ENCODE data around the gene JUN.

The JUN gene

DNA sequence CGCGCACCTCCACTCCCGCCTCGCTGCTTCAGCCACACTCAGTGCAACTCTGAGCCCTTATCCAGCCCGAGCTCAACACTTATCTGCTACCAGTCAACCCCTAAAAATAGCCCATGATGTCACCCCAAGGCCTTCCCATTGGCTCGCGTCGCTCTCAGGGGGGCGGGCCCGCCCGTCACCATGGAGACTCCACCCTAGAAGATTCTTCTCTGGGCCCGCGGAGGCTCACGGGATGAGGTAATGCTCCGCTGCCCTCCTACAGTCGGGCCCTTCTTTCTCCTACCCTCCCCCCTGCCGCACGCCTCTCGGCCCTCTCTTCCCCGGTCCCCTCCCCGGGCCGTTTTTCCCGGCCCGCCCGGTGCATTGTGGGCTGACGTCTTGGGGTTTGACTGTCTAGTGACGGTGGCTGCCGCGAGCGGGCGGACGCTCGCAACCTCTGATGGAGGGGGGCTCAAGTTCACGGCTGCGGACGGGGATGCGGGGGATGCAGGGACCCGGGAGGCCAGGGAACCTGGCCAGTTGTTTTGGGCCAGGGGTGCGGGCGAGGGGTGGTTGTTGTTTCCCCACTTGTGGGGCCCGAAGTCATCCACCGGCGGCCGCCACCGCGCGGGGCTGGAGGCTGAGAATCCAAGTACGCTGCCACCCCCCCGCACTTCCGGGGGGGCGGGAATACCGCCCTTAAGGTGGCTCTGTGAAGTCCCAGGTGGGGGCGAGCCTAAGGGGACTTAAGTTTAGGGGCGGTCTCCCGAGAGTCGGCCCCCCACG, at the start of gene JUN:
Gene JUN (minus strand): TSS at position 55 of the 765 bp plus-strand sequence. CDS start 977 bp downstream, outside the sequence.
- peak; percentile 83 for DNase-seq

DNA sequence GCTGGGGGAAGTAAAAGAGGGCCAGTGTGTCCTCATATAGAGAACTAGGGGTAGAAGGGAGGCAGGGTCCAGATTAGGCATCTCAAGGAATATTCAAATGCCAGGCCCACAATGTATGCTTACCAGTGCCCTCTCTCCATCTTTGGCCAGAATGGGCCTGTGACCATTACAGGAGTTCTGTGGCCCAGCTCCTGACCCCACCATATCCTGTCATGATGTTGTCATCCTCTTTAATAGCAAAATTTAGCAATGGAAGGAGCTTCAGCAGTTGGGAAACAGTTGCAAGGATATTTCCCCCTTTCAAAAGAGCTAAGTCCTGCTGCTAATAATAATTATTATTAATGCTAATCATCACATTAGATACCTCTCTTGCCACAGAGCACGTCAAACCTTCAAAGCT, 49.3 kb upstream of the JUN start:
- DNase-seq, result no peak

DNA sequence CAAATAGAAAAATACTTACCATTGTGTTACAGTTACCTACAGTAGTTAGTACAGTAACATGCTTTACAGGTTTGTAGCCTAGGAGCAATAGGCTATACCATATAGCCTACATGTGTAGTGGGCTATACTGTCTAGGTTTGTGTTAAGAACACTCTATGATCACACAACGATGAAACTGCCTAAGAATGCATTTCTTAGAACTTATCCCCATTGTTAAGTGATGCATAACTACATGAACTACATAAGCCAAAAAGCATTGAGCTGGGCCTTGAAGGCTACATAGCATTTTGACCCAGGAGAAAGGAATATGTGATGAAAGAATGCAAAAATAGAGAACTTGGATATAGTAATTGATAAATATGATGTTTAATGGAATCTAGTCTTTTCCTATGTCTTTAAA, 46.4 kb upstream of the JUN start:
- DNase-seq, result no peak

DNA sequence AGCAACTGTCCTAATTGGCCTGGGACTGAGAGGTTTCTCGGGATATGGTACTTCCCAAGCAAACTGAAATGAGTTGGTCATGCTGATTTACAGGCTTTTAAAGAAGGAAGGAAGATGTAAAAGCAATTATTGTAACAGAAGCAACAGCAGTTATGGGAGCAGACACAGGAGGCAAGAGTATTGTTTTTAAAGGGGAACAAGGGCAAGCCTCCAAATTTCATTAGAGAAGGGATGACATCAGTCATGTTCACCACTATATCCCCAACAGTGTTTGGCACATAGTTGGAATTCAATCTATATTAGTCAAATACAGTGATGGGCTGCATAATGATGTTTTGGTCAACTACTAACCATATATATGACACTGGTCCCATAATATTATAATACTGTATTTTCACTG, 46.0 kb upstream of the JUN start:
- DNase-seq, result no peak

DNA sequence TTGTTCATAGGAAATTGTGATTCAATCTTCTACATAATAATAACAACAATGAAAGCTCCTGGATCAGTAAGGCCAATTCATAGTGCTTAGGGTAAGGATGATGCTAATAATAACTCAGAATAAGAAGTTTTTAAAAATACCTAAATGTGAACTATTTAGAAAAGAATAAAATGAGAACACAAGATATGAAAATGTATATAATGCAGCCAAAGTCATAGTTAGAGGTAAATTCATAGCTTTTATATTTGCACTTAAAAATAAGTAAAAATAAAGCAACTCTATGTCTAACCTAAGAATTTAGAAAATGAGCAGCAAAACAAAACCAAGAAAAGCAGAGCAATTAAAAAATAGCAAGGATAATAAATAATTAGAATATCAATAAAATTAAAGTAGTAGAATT, 43.5 kb upstream of the JUN start:
- DNase-seq, result no peak

DNA sequence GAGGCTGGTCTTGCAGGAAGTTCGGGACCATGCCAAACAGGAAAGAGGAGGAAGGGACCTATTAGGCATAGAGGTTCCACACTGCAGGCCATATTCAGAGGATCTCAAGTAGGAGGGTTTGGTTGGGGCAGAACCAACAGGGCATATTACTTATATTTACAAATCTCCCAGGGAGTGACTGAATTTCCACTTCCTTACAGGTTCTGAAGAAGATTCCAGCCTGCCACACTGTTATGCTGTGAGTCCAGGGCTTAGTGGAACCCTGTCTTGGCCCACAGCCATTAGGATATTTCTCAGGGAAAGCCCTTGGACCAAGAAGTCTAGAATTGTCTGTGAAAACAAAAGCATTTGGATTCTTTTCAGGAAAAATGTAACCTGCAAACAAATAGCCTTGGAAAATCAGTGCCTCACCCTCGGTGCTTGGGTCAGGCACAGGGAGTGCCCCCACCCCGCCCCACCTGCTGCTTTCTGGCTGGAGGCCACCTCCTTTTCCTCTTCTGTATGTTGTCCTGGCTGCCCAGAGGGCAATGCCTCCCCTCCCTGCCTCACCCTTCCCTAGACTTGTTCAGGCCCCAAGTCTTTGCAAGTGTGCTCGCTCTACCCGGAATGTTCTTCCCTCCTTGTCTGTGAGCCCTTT, 41.0 kb upstream of the JUN start:
- DNase-seq, result no peak

DNA sequence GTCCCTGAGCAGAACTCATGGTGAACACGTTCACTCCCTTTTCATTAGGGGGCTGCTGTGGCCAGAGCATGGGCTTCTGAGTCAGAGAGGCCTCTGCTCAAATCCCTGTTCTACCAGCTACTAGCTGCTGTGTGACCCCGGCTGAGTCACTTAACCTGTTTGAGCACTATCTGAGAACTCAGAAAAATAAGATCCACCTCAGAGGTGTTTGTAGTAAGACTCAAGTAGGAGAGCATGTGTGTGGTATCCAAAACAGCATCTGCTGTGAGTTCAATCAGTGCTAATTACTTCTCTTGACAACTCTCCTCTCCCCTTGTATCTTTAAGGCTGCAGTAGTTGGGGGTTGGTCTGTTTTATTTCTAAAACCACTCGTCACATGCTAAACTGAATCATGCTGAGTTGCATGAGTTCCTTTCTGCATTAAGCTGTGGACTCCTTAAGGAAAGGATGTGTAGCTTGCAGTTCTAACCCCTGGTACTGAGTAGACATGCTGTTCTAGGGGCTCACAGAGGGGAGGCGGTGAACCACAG, 39.7 kb upstream of the JUN start:
- no peak for DNase-seq

DNA sequence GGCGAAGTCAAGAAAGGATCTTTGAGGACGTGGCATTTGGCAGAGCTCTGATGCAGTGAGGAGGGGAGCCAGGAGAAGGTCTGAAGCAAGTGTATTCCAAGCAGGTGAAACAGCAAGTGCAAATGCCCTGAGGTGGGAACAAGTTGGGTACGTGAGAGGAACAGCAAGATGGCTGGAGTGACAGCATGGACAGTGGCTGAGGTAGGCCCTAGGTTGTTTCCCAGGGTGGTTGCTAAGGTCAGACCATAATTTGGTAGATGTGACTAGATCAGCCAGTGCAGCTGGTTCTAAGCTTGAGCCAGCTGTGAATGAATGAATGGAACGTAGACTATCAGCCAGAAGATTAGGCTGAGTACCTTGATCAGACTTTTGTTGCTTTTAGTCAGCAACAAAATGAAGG, 37.5 kb upstream of the JUN start:
- DNase-seq, result no peak

DNA sequence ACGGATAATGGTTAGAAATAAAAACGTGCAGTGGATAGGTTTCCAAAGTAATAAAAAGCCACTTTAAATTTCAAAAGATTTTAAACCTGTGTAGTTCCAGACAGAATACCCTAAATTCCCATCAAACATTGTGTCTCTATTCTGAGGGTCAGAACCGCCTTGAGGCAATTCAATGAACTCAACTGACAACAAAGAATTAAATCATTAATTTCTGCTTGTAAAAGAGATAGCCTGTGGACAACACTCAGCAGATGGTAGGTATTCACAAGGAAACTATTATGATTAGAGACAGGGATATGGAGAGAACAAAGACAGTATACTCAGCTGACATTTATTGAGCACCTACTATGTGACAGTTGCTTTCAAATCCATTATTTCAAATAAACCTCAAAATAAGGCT, 35.1 kb upstream of the JUN start:
- no peak for DNase-seq

DNA sequence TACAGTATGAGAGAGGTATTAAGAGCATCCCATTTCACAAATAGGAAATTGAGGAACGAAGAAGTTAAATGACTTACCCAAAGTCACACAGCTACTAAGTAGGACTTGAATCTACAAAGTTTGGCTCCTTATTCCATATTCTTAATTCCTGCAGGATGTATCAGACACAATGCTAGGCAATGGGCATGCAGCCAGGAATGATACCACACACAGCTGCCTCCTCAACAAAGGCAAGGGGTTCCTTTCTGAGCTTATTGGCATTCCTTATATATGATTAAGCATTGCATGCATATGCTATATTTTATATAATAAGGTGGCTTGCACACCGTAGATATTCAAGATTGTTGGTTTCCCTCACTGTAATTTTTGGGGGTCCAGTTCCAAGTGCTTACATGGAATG, 34.2 kb upstream of the JUN start:
- no peak for DNase-seq

DNA sequence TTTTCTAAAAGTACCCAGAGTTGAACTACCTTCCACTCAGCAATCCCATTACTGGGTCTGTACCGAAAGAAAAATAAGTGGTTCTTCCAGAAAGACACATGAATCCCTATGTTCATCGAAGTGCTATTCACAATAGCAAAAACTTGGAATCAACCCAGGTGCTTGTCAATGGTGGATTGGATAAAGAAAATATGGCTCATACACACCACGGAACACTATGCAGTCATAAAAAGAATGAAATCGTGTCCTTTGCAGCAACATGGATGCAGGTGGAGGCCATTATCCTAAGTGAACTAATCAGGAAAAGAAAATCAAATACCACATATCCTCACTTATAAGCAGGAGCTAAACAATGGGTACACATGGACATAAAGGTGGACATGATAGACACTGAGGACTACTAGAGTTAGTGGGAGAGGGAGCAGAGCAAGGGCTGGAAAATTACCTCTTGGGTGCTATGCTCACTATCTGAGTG, 32.9 kb upstream of the JUN start:
- DNase-seq, result no peak

DNA sequence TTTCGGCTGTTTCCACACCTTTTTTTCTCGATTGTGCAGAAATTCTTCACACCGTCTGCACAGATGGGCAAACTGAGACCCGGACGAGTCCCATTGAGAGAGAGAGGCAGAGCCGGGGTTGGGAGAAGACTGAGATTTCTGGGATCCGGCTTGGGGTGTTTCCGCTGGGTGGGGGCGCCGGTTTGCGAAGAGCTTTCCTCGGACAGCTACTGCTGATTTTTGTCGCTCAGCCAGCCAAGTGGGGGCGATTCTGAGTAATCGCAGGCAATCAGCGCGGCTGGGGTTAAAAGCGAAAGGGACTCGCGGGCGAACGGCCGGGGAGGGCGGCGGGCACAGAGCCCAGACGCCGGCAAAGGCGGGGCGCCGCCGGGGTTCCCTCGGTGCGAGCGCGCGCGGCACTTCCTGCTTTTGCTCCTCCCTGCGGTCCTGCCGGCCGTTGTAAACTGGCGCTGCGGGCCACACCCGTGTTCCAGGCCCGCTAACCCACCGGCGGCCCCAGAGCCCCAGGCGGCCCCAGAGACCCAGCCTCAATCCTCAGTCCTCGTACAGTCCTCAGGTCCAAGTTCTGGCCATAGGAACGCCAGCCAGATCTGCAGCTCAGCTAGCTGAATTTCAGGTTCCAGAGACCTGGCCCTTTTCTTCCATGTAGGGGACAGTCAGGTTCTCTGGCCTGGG, 32.4 kb upstream of the JUN start:
- peak; percentile 68 for DNase-seq

DNA sequence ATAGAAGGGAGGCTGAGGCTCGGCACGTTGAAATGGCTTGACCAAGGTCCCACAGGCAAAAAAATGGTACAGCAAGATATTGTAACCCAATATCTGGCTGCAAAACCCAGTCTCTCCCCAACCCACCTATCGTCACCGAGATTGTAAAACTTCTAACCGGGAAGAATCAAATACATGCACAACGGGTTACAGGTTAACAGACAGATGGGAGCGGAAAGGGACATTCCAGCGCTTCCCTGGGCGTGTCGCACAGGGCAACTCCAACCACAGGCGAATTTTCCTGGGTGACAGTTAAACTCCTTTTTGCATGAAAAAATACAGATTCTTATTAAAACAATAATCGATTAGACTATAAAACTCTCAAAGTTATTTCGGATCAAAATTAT, 31.8 kb upstream of the JUN start:
- no peak for DNase-seq

DNA sequence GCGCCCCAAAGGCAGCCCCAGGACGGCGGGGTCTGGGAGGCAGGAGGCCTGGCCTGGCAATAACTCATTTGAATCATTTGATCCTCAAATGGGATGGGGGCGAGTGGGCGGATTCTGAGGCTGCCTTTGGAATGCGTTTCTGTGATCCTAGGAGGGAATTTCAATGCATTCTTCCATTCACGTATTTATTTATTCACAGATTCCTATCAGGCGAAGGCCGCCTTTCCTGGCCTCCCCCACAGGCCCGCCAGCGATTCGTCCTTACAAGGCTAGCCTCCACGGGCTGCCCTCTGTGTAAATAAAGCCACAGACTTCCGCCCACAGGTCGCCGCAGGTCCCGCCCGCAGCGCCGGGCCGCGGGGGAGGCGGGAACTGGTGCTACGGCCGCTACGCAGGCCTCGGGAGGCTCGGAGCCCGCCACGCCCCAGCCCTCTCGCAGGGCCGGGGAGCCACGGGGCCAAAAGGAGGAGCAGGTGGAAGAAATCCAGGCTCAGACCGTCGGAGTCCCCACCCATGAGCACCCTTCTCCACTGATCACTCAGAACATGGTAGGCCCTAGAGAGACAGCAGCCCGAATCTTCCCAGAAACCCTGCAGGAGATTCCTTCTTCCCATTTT, 31.3 kb upstream of the JUN start:
- no peak for DNase-seq

DNA sequence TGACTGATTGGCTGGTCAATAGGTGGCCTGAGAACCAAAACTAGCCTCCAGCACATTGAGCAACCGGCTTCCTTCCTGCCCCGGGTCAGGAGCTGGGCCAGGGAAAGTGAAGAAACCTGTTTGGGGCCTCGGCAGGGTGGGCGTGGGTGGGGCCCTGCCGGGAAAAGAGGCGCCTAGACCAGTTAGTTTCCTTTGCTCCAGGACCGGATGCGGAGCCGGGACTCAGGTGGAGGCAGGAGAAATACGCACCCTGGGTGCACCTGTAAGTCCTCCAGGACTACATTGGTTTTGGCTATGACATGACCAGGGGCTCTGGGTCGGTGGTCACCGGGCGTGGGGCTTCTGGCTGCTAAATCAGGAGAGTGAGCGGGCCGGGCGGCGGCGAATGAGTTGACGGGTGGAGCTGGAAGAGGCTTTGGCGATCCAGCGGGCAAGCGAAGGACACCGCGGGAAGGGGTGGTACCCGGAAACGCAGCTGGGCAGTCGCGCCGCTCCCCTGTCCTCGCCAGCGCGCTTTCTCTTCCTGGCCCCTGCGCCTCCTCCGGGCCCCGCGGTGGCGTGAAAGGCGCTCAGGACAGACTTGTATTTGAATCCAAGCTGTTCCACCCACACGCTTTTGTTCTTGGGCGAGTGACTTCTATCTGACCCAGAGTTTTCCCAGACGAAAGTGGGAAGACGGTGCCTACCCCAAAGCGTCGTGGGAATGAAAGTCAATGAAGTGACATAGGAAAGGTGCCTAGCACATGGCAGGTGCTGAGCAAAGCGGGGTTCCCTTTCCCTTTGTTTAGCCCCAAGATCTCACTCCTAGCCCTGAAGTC, 30.6 kb upstream of the JUN start:
- no peak for DNase-seq

DNA sequence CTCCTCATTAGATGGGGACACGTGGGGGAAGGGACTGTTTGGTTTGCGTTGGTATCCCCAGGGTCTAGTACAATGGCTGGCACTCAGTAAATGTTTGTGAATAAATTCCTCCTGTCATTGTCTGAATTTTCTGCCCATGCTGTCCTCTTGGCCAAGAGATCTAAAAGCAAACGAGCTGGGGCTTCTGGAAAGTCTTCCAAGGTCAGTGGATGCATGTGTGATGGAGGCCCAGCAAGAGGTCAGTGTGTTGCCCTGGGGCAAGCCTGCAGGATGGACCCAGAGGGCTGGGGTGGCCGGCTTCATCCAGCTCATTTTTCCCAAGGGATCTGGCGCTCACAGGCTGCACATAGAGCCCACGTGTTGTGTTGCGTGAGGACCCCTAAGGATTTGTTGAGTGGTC, 30.0 kb upstream of the JUN start:
- DNase-seq, result no peak

DNA sequence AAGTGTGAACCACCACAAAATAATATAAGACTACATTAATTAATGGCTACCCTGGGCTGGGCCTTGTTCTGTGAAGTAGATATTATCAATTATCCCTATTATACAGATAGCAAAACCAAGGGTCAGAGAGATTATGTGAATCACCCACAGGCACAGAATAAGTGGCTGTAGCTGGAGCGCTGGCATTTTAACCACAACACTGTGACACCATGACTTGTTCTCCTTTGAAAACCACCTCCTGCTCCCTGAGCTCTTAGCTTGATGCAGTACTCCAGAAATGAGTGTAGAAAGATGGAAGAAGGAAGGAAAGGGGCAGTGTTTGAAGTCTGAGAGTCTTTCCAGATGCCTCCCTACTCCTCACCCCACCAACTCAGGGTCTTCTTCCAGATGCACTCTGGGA, 29.5 kb upstream of the JUN start:
- DNase-seq, result no peak

DNA sequence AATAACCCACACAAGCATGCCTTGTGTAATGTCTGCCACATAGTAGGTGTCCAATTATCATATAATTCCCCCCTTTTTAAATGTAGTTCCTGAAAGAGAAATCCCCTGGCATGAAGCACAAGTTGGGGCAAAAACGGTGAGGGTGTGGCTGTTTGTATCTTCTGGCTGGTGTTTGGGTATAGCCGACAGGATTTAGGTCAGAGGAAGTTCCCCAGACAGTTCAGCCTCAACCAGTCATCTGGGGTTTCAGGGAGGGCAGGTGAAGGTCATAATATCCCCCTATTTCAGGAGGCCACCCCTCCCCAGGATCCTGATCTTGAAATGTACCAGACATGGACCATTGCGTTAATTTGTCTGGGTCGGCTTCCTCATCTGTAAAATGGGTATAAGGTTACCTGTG, 29.1 kb upstream of the JUN start:
- DNase-seq, result no peak

DNA sequence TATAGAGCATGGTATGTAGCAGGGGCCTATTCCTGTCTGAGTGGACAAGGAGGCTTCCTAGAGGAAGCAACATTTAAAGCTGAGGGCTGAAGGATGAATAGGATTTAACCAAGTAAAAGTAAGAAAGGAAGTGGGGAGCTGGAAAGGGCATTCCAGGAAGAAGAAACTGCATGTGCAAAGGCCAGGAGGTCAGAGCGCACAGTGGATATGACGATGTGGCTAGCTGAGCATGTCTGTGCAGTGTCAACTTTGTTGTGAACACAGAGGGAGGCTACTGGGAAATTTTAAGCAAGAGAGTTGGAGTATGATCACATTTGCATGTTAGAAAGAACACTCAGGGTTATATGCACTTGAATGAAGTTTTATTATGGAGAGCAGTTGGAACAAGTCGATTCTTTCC, 28.6 kb upstream of the JUN start:
- DNase-seq, result no peak

DNA sequence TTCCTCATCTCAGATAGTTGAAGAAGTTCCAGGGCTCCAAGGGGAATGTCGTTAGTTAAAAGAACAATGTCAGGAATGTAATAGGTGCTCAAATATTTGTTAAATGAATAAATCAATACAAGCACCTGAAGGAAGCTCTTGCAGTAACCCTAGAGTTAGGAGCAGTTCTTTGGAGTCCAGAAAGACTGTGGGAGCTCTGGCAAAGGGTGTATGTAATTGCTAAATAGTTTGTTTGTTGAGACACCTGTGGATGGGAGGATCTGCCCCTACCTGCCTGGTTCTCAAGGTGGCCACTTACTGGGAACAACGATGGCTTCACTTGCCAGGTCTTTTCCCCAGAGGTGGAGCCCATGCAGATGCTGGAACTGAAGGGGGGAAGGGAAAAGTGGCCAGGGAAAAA, 27.5 kb upstream of the JUN start:
- no peak for DNase-seq

DNA sequence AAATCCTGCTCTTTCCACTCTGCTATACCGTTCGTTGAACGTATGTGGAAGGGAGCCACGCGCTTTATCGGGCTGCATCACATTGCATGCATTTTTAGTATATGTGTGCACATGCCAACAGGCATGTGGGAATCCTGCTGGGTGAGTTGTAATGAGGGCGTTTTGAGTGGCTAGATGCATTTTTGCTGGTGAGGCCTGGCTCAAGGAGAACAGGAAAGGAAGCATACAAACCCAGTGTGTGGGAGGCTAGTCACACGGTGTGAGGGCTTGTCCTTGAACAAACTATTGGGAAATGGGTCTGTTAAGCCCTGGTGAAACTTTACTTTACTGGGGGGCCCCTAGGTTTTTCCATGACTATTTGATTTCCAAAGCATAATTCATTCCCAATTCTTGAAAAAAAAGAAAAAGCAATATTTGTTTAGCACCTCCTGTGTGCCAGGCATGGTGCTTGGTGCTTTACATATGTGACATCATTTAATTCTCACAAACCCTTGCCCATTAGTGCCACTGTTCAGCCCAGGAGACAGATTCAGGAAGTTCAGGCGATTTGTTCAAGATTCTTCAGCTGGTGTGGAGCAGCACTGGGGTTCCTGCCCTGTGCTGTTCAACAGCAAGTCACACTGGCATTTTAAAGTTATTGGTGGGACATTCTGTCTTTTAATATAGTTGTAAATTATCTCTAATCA, 25.6 kb upstream of the JUN start:
- DNase-seq, result no peak

DNA sequence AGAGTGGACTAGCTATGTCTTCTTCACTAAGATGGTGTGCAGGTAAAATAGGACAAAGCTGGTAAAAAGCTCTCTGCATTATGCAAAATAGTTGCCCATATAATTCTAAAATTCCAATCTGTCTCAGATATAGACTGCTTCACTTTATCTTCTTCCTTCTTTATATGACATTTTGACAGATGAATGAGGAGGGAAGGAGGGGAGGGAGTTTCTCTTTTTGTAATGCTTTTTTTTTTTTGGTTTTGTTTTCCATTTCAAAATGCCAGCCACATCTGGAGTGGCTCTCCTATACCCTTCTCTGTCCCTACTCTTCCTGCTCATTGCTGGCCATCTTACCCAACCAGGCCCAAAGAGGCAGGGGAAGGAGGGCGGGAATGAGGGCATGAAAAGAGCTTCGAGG, 24.2 kb upstream of the JUN start:
- no peak for DNase-seq
